ENCODE data around the gene P3H4.
"Not testable (repeated sequence)": the region's sequence is repeated elsewhere in the genome, so short reads cannot be mapped to it uniquely, and the experiment has no call there.

P3H4 gene

GRCh38 chr17:41792845-41793783 lies 18.6 kb downstream of the P3H4 start:
- peak in 1 of 3 experiments; percentile 19 for DNase-seq

DNA sequence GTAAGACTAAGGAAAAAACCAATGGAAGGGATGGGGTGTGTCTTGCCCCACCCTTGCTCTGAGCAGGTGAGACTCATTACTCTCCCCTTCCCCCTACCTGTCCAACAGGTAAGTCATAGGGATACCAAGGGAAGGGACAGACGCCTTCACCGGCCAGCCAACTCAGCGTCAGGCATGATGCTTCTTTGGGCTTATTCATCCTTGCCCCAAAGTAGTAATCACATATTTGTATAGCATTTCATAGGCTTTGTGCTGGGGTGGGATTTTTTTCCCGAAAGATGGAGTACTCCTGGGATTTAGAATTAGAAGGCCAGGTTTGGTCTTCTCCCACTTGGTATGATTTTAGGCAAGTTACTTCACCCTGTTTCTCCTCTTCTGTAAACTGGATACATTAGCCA lies 24.7 kb downstream of the P3H4 start:
- no peak for DNase-seq

- peak; percentile 99 for DNase-seq
Observed at GRCh38 chr17:41786227-41787020, 25.3 kb downstream of the P3H4 start, which contains the start of gene JUP. Gene JUP (minus strand): TSS chr17:41786711. CDS start chr17:41771854, 14,857 bp downstream.

DNA sequence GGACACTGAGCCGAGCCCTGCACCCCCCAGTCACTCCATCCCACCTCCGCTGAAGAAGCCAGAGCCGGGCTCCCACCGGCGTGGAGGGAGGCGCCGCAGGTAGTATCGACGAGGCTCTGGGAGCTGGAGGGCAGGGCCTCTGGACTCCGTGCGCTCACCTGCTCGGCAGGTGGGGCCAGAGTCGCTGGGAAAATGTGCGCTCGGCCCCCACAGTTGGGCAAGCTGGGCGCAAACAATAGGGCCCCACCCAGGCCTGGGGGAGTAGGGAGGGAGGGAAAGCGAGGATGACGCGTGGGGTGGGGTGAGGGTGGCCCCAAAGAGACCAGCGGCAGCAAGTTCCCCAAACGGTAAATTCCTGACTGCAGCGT lies 25.9 kb downstream of the P3H4 start:
- peak; percentile 52 to 77 (median 77) for DNase-seq

DNA sequence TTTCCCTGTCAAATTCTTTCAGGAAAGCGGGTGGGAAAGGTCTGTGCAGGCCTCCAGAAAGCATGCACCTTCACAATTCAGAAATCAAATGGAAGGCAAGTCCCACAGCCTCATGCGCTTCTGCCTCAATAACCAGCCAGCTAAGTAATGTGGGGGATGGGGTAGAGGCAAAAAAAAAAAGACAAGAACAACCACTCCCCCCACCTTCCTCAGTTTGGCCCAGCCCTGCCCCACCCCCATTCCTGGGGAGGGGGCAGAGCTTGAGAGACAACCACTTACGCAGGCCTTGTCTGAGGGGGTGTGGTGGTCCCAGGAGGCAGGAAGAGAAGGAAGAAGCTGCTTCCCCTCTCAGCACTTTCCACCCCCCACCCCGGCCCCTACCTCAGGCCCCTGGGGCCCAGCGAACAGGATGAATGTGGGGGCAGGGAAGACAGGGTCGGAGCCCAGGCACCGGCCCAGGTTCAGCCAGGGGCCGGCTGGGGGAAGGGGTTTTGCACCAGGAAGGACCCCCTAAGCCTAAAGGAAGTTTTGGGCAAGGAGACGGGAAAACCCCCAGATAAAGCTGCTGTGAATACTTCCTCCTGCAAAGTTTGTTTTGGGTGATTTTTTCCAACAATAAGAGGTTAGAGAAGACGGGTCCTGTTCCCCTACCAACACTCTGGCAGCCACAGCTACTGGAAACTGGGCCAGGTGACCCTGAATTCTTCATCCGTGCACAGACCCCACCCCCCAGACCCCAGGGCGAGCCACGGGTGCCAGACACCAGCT lies 26.5 kb downstream of the P3H4 start:
- DNase-seq = no peak

DNA sequence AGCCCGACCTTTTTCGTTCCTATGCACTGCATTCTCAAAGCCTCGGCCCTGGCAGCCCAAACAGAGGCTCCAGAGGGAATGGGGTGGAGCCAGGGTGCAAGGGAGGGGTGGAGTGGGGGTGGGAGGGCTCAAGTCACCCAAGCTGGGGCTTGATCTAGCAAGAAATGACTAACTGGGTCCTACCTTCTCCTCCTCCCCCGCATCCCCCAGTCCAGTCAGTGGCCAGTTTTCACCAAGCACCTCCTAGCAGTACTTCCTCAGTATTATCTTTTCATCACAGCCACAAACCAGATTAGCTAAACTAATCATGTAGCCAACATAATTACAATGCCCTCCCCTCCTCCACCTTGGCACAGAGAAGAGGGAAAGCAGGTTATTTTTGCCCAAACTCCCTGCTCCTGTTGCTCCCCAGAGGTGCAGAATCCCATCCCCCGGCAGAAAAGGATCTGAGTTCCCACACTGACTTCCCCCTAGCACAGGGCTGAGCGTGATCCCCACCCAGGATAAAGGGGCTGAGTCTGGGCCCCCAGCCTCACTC lies 27.5 kb downstream of the P3H4 start:
- DNase-seq = peak in 1 of 3 experiments; percentile 6

DNA sequence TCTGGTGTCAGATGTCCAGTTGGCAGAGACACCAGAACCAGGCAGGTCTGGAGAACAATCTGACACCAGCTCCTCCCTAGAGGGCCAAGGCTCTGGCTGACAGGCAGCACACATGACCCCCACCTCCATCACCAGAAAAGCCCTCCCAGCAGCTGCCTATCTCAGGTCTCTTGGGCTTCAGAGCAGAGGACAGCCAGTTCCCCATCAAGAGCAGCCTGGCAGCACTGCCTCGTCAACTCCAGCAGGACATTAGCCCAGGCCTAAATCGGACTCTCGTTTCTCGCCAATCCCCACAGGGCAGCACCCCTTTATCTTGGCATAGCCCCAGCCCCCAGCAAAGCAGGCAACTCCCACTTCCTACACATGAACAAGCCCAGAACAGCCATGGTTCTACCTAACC lies 29.6 kb downstream of the P3H4 start:
- no peak for DNase-seq

- no peak for DNase-seq
Observed at GRCh38 chr17:41781404-41782110, 30.2 kb downstream of the P3H4 start.

- no peak for DNase-seq
Observed at GRCh38 chr17:41779954-41780353, 31.8 kb downstream of the P3H4 start.

GRCh38 chr17:41777574-41778188 lies 34.1 kb downstream of the P3H4 start:
- DNase-seq = peak in 2 of 3 experiments; percentile 74 to 89

- DNase-seq = peak in 2 of 3 experiments; percentile 62 to 78
Observed at GRCh38 chr17:41777157-41777573, 34.6 kb downstream of the P3H4 start.

GRCh38 chr17:41776262-41776900 lies 35.4 kb downstream of the P3H4 start:
- not testable (repeated sequence) for DNase-seq

DNA sequence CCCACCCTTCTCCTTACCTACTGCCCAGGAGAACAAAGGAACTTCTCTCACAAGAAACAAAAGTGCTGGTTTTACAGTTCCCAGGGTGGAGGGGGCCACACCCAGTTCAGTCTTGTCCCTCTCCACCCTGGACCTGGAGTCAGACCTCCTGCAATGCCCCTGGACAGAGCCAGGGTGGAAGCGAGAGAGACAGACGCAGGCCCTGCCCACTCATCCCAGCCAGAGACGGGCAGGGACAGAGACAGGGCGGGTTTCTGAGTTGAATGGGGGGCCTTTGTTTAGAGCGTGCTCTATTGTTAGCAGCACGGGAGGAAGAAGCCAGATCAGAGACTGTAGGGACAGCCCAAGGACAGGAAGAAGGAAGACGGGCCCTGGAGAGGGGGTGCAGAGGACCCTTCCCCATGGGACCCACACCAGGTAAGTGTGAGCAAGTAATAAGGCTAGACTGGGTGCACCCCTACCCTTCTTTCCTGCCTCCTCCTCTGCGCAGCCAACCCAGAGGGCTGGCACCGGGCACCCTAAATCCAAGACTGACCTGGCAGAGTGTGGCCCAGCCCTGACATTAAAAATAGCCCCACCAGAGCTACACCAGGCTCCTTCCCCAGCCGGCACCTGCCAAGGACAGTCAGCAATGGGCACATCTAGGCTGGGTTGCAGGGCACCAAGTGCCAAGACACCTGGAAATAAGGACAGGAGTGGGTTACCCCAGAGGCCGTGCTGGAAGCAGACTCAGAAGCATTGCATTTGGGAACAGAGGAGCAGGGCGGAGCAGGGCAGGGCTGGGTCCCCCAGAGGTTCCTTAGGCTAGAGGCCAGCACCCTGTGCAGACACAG lies 36.1 kb downstream of the P3H4 start:
- DNase-seq = no peak

GRCh38 chr17:41773731-41774193 lies 38.0 kb downstream of the P3H4 start:
- DNase-seq = no peak

DNA sequence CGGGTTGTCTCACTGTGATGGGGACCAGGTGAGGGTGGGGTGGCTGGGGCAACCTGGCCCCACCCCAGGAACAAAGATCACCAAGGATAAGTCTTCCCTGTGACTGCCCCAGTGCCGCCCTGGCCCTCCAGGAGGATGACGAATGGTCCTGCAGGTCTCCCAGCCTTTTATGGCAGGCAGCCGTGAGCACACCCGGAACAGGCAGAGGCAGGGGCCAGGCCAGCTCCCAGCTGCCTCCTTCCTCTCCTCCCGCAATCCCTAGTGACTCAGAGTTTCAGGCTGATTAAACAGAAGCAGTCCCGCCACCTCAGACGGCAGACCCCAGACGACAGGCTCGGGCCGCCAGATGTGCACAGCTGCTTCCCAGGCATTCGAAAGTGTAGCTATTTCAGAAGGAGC lies 38.6 kb downstream of the P3H4 start:
- peak in 1 of 3 experiments; percentile 5 for DNase-seq

GRCh38 chr17:41772586-41773189 lies 39.1 kb downstream of the P3H4 start:
- DNase-seq = no peak

DNA sequence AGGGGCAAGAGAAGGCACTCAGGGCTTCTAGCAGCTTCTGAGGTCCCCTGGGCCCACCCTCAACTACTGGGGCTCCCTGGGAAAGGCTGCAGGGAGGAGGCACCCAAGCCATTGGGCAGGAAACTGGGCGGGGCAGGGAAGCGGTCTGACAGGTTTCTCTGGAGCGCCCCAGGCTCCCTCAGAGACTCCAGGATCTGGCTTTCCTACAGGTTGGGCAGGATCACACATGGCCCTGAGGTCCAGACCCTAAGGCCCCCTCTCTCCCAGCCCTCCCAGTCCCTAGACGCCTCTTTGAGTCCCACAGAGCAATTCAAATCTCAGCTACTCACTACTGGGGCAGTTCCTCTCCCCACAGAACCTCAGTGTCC lies 39.5 kb downstream of the P3H4 start:
- DNase-seq = peak in 2 of 3 experiments; percentile 36 to 53

DNA sequence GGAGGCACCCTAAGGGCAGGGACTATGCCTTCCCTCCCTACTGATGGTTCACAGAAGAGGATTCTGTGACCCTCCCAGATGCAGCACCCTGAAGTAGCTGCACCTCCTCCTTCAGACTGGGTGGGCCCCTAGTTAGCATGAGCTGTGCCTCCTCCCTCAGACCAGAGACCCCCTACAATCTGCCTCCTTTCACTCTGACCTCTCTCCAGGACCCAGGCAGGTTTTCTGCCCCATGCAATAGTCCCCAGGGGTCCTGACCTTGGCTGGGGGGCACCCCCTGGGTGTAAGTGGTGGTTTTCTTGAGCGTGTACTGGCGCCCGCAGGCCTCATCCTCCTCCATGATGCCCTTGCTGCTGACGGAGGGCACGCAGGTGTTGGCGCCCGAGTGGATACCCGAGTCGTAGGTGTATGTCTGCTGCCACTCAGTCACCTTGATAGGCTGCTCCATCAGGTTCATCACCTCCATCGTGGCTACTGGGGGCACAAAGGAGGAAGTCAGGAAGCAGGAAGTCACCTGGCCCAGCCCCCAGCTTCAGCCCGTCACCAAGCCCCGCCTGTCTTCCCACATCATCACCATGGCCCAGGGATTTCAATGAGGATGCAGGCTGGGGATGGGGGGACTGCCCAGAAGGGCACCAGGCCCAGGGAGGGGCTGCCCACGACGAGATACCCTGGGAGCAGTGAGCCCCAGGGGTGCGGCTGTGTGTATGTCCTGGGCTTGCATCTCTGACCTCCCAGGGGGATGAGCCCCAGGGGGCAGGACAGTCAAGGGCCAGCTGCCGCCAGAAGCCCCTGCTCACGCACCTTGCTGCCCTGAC lies 40.2 kb downstream of the P3H4 start:
- no peak for DNase-seq

DNA sequence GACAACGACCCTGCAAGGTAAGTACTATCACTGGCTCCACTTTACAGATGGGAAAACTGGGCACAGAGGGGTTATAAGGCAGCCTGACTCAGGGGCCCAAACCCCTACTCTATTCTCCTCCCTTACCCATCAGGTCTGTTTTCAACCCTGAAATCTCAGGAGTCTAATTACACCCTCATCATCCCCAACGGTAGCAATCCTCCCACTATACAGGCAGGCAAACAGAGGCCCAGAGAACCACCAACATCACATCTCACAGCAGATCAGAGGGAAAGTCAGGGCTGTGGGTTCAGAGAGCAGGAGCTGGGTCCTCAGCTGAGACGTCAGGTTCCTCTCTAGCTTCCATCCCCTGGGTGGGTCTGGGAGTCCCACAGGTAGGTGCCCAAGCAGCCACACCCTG lies 41.8 kb downstream of the P3H4 start:
- DNase-seq = no peak

Measured in NCI-H1417 (cell line).